Upper lobe of left lung (tissue), 6 donors: ENCODE data around the gene ABL1. TPM values are rescaled to one million over a fixed set of nuclear protein-coding genes. Genes with fewer than 3 reads are reported as not detected.

Experiments
- ATAC-seq, 2 donors: fragments of 200-7000 bp; cut with Tn5 transposase; one replicate each; pipeline ENCODE4 v1.9.1; 2022; ENCODE audit warnings: mild to moderate bottlenecking in 2 of 2, moderate library complexity in 2 of 2; ENCODE audit not compliant: low FRiP score in 2 of 2
- DNase-seq, 2 donors: peaks; one replicate each; pipeline ENCODE4 v3.0.0-alpha.2; 2019 to 2020
- H3K27ac ChIP-seq, 4 donors: fragments of 200-600 bp; sonication (generic); one replicate each; pipeline ENCODE4 v1.5.1; 2016 to 2019
- H3K27me3 ChIP-seq, 4 donors: fragments of 200-600 bp; sonication (generic); one replicate each; pipeline ENCODE4 v1.5.1; 2017 to 2019
- H3K36me3 ChIP-seq, 4 donors: fragments of 200-600 bp; sonication (generic); one replicate each; pipeline ENCODE4 v1.5.1; 2016 to 2019
- H3K4me1 ChIP-seq, 4 donors: fragments of 200-600 bp; sonication (generic); one replicate each; pipeline ENCODE4 v1.5.1; 2018 to 2019
- H3K4me3 ChIP-seq, 4 donors: fragments of 200-600 bp; sonication (generic); one replicate each; pipeline ENCODE4 v1.5.1; 2017 to 2019; ENCODE audit warnings: mild to moderate bottlenecking in 2 of 4, moderate library complexity in 1 of 4
- H3K9me3 ChIP-seq, 4 donors: fragments of 200-600 bp; sonication (generic); one replicate each; pipeline ENCODE4 v1.5.1; 2018 to 2019
- CTCF ChIP-seq, 6 experiments: fragments of 450-650 bp in 4 of 6; fragments of 200-600 bp in 2 of 6; sonication (generic) in 2 of 6; IDR thresholded peaks; one replicate each; pipeline ENCODE4 v1.5.1; 2016 to 2019; ENCODE audit warnings: antibody characterized with exemption in 6 of 6
- EP300 ChIP-seq, 4 donors: sonication (generic); formaldehyde crosslinking; IDR thresholded peaks; one replicate each; pipeline ENCODE4 v1.5.1; 2017; ENCODE audit warnings: antibody characterized with exemption in 4 of 4, control low read depth in 2 of 4
- POLR2A ChIP-seq, 4 donors: fragments of 450-650 bp; IDR thresholded peaks; one replicate each; pipeline ENCODE4 v1.5.1; 2016 to 2017; ENCODE audit warnings: antibody characterized with exemption in 4 of 4, mild to moderate bottlenecking in 2 of 4
- POLR2AphosphoS5 ChIP-seq, 2 donors: sonication (generic); formaldehyde crosslinking; IDR thresholded peaks; one replicate each; pipeline ENCODE4 v1.5.1; 2017; ENCODE audit warnings: antibody characterized with exemption in 2 of 2
- WGBS, 2 donors: methylation state at CpG; one replicate each; pipeline ENCODE4 v1.1.5; 2017 to 2018; 5-methylcytosine and 5-hydroxymethylcytosine counted together
- total RNA-seq, 6 donors: library from RNA; depleted of rRNA in 4 of 6; stranded (reverse); fragments of >200 nt in 4 of 6; gene quantifications; one replicate each; pipeline versions ENCODE4 v1.1.0 to v1.2.1, GENCODE V29; 2016 to 2021
- donor health status: DM: no; HTN: no; CAD: no; lungs with moderate emphysema.
- donor health status: DM: no; HTN: yes; CAD: no; lungs with severe emphysema.

The ABL1 gene
- total RNA-seq, 6 donors from 2014 or later = 39.8 to 56.5 (median 47.0) TPM

GRCh38 chr9:130929571-130930038 is 94.6 kb downstream of the ABL1 start:
- H3K9me3 ChIP-seq = no peaks in the 10 kb centered on the region
- no peak for TF ChIP-seq POLR2A (IDR thresholded peaks at IDR 0.05)
- TF ChIP-seq EP300 (IDR thresholded peaks at IDR 0.05) = no peak
- H3K27ac ChIP-seq = no peak overlapping the region
- DNase-seq (no peak), ATAC-seq (no peak)
- no peaks in the 10 kb centered on the region for H3K36me3 ChIP-seq
- H3K4me1 ChIP-seq = peaks cover 0 to 10% (median 6%) of the 10 kb centered on the region in 4 donors
- H3K4me3 ChIP-seq = no peak overlapping the region
- peaks cover 0 to 3% (median 0%) of the 10 kb centered on the region in 4 donors for H3K27me3 ChIP-seq
- 84 to 90% methylated on average over 3 to 23 of the region's 36 CpGs for WGBS, 2 donors

GRCh38 chr9:130930132-130930803 is 95.2 kb downstream of the ABL1 start:
- H3K9me3 ChIP-seq = no peaks in the 10 kb centered on the region

GRCh38 chr9:130930804-130931349 is 95.8 kb downstream of the ABL1 start:
- H3K36me3 ChIP-seq = no peaks in the 10 kb centered on the region
- H3K4me3 ChIP-seq = no peak overlapping the region
- ATAC-seq (no peak), DNase-seq (no peak)
- no peak for TF ChIP-seq EP300 (IDR thresholded peaks at IDR 0.05)
- no peak for TF ChIP-seq POLR2A (IDR thresholded peaks at IDR 0.05)
- TF ChIP-seq POLR2AphosphoS5 (IDR thresholded peaks at IDR 0.05) = no peak
- no peak for TF ChIP-seq CTCF (IDR thresholded peaks at IDR 0.05)
- H3K27me3 ChIP-seq = peaks cover 0 to 3% (median 0%) of the 10 kb centered on the region in 4 donors
- H3K4me1 ChIP-seq = peaks cover 0 to 10% (median 8%) of the 10 kb centered on the region in 4 donors
- no peak overlapping the region for H3K27ac ChIP-seq
- WGBS, 2 donors = 86 to 89% methylated on average over 11 to 15 of the region's 15 CpGs
- H3K9me3 ChIP-seq = no peaks in the 10 kb centered on the region

More at GRCh38 chr9:130930132-130930803, 95.2 kb downstream of the ABL1 start:
- no peak for DNase-seq
- ATAC-seq = no peak
- no peak overlapping the region for H3K27ac ChIP-seq
- WGBS, 2 donors = 84 to 89% methylated on average over 23 of the region's 23 CpGs
- H3K36me3 ChIP-seq = no peaks in the 10 kb centered on the region
- H3K4me3 ChIP-seq = no peak overlapping the region
- TF ChIP-seq POLR2AphosphoS5 (IDR thresholded peaks at IDR 0.05) = no peak
- TF ChIP-seq CTCF (IDR thresholded peaks at IDR 0.05) = no peak
- TF ChIP-seq EP300 (IDR thresholded peaks at IDR 0.05) = no peak
- no peak for TF ChIP-seq POLR2A (IDR thresholded peaks at IDR 0.05)
- peaks cover 0 to 3% (median 0%) of the 10 kb centered on the region in 4 donors for H3K27me3 ChIP-seq
- peaks cover 0 to 10% (median 8%) of the 10 kb centered on the region in 4 donors for H3K4me1 ChIP-seq

GRCh38 chr9:130931508-130932254 is 96.6 kb downstream of the ABL1 start:
- no peaks in the 10 kb centered on the region for H3K9me3 ChIP-seq
- no peak overlapping the region for H3K4me3 ChIP-seq
- ATAC-seq (no peak), DNase-seq (no peak)
- H3K4me1 ChIP-seq = peaks cover 0 to 17% (median 8%) of the 10 kb centered on the region in 4 donors
- no peak for TF ChIP-seq CTCF (IDR thresholded peaks at IDR 0.05)
- no peak for TF ChIP-seq EP300 (IDR thresholded peaks at IDR 0.05)
- TF ChIP-seq POLR2AphosphoS5 (IDR thresholded peaks at IDR 0.05) = no peak
- TF ChIP-seq POLR2A (IDR thresholded peaks at IDR 0.05) = no peak
- no peaks in the 10 kb centered on the region for H3K36me3 ChIP-seq
- 63 to 70% methylated on average over 20 of the region's 20 CpGs for WGBS, 2 donors
- H3K27me3 ChIP-seq = peaks cover 0 to 3% (median 0%) of the 10 kb centered on the region in 4 donors
- H3K27ac ChIP-seq = peak overlapping the region in 1 of 4 donors; percentile 48
